Karpas-422 (cell line): ENCODE data around the gene SEZ6. TPM values are rescaled to one million over a fixed set of nuclear protein-coding genes. Genes with fewer than 3 reads are reported as not detected.

Experiments
- DNase-seq: peaks from one replicate; pipeline ENCODE4 v3.0.0-alpha.2; 2015
- H2AFZ ChIP-seq: fragments of 200-600 bp; sonication (generic); 2 replicates; pipeline ENCODE4 v1.6.1; 2014; ENCODE audit warnings: antibody characterized with exemption, low read length, mixed read lengths
- H3K27ac ChIP-seq: fragments of 200-600 bp; sonication (generic); 2 replicates; pipeline ENCODE4 v1.5.1; 2014; ENCODE audit warnings: mild to moderate bottlenecking, low read length, moderate library complexity
- H3K27me3 ChIP-seq: fragments of 200-600 bp; sonication (generic); 2 replicates; pipeline ENCODE4 v1.6.1; 2014; ENCODE audit warnings: low read length, mixed read lengths
- H3K36me3 ChIP-seq: fragments of 200-600 bp; sonication (generic); 2 replicates; pipeline ENCODE4 v1.6.1; 2014; ENCODE audit warnings: low read length, mixed read lengths; ENCODE audit not compliant: insufficient read depth
- H3K4me1 ChIP-seq: fragments of 200-600 bp; sonication (generic); 2 replicates; pipeline ENCODE4 v1.6.1; 2014; ENCODE audit warnings: mild to moderate bottlenecking, low read length, mixed read lengths
- H3K4me2 ChIP-seq: fragments of 200-600 bp; sonication (generic); 2 replicates; pipeline ENCODE4 v1.6.1; 2014; ENCODE audit warnings: low read length, low read depth, mild to moderate bottlenecking; ENCODE audit not compliant: poor library complexity, severe bottlenecking
- H3K4me3 ChIP-seq: fragments of 200-600 bp; sonication (generic); 2 replicates; pipeline ENCODE4 v1.5.1; 2014; ENCODE audit warnings: mild to moderate bottlenecking, antibody characterized with exemption, low read length, mixed read lengths
- H3K79me2 ChIP-seq: fragments of 200-600 bp; sonication (generic); 2 replicates; pipeline ENCODE4 v1.6.1; 2014; ENCODE audit warnings: mild to moderate bottlenecking, low read length, mixed read lengths
- H3K9ac ChIP-seq: fragments of 200-600 bp; sonication (generic); 2 replicates; pipeline ENCODE4 v1.6.0; 2014; ENCODE audit warnings: low read length
- H3K9me2 ChIP-seq: fragments of 200-600 bp; sonication (generic), shearing (Covaris generic); replicated peaks from 2 replicates; pipeline ENCODE4 v1.6.0; 2014; ENCODE audit warnings: mild to moderate bottlenecking, low read length, moderate library complexity; ENCODE audit not compliant: insufficient read depth
- H3K9me3 ChIP-seq: fragments of 300-700, 200-600 bp; sonication (generic); 2 replicates; pipeline ENCODE4 v1.6.1; 2014; ENCODE audit warnings: low read length, mixed read lengths
- H4K20me1 ChIP-seq: fragments of 200-600 bp; sonication (generic); 2 replicates; pipeline ENCODE4 v1.6.1; 2014; ENCODE audit warnings: mild to moderate bottlenecking, antibody characterized with exemption, low read length, low read depth; ENCODE audit not compliant: insufficient read depth
- total RNA-seq: library from RNA; depleted of rRNA; stranded (reverse); fragments of >200 nt; shearing (Covaris generic); gene quantifications from 2 replicates; pipeline ENCODE4 v1.2.3, GENCODE V29; 2014; ENCODE audit warnings: low replicate concordance

SEZ6 gene
- total RNA-seq, 1 experiment from 2014 or later, result not detected

DNA sequence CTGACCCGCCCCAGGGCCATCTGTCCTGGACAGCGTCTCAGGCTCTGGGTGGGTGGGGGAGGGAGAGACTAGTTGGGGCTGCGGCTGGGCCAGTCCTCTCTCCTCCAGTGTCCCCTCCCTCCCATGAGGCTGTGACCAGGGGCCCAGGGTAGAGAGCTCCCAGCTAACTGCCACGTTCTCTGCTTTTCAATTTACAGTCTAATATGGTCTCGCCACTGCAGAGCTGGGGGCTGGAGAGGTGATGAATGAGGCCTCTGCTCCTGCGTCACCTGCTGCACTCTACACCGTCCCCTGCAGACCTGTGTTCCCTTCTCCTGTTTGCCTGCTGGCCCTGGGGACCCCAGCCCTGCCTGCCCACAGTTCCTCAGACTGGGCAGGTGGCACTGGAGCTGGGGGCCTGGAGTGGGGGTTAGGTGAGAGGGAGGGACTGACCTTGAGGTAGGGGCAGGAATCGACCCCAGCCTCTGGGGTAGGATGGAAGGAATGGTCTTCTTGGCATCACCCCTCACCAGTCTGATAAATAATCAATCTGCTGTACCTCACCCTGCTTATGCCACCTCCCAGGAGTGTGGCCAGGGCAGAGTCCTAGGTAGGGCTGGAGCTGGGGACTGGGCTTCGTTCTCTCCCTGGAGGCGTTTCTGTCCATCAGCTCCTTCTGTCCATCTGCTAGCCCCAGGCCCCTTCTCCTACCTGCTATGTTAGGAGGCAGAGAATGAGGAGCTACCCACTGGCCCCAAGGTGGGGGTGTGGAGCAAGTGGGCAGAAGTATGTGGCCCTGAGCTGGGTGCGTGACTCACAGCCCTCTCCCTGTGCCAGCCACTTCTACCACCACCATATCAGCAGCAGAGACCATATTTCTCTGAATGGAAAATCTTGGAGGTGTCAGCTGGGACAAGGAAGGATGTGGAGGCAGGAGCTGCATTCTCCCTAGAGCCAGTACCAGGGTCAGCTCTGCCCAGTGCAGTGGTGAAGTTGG is 12.9 kb downstream of the SEZ6 start:
- Histone ChIP-seq H3K79me2 (no peaks in the 10 kb centered on the region), H3K4me2 (no peak overlapping the region), H3K4me3 (no peak overlapping the region), H3K4me1 (peaks cover 6% of the 10 kb centered on the region), H3K27ac (no peak overlapping the region), H3K9ac (no peak overlapping the region), H3K9me3 (no peaks in the 10 kb centered on the region), H2AFZ (no peak overlapping the region), H3K36me3 (no peaks in the 10 kb centered on the region), H4K20me1 (no peaks in the 10 kb centered on the region), H3K27me3 (no peaks in the 10 kb centered on the region), H3K9me2 (no peaks in the 10 kb centered on the region)
- DNase-seq, result no peak

GRCh38 chr17:28992185-28992584 is 13.6 kb downstream of the SEZ6 start:
- Histone ChIP-seq H3K4me3 (no peak overlapping the region), H3K9ac (no peak overlapping the region), H3K27me3 (no peaks in the 10 kb centered on the region), H3K4me1 (peaks cover 6% of the 10 kb centered on the region), H3K36me3 (no peaks in the 10 kb centered on the region), H3K9me3 (no peaks in the 10 kb centered on the region), H3K4me2 (no peak overlapping the region), H3K27ac (no peak overlapping the region), H3K79me2 (no peaks in the 10 kb centered on the region), H3K9me2 (no peaks in the 10 kb centered on the region), H4K20me1 (no peaks in the 10 kb centered on the region), H2AFZ (no peak overlapping the region)
- DNase-seq, result no peak

- Histone ChIP-seq H3K4me2 (no peak overlapping the region), H3K27ac (no peak overlapping the region), H2AFZ (no peak overlapping the region), H3K4me3 (no peak overlapping the region), H3K9me3 (no peaks in the 10 kb centered on the region), H3K27me3 (no peaks in the 10 kb centered on the region), H3K79me2 (no peaks in the 10 kb centered on the region), H3K9ac (no peak overlapping the region), H3K9me2 (no peaks in the 10 kb centered on the region), H3K36me3 (no peaks in the 10 kb centered on the region), H4K20me1 (no peaks in the 10 kb centered on the region), H3K4me1 (peaks cover 6% of the 10 kb centered on the region)
- DNase-seq, result no peak
These were observed 14.1 kb downstream of the SEZ6 start for GRCh38 chr17:28991779-28992178.

DNA sequence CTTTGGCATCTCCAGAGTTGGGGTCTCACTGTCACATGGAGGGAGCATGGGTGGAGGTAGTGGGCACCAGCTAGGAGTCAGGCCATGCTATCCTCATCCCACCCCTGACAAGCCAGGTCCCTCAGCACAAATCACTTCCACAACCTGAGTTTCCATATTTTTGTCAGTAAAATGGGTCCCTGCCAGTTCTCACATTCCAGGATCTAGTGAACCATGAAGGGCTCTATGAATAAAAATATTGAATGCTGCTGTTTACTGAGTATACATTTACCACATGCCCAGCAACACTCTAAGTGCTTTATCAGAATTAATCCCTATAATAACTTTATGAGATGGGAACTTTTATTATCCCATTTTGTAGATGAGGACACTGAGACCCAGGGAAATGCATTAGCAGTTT is 16.8 kb downstream of the SEZ6 start:
- no peaks in the 10 kb centered on the region for H3K9me2 ChIP-seq
- H3K79me2 ChIP-seq, result no peaks in the 10 kb centered on the region
- DNase-seq, result no peak
- H2AFZ ChIP-seq, result no peak overlapping the region
- no peak overlapping the region for H3K4me3 ChIP-seq
- no peaks in the 10 kb centered on the region for H3K27me3 ChIP-seq
- H3K27ac ChIP-seq, result no peak overlapping the region
- no peaks in the 10 kb centered on the region for H4K20me1 ChIP-seq
- H3K36me3 ChIP-seq, result no peaks in the 10 kb centered on the region
- H3K4me2 ChIP-seq, result no peak overlapping the region
- H3K9me3 ChIP-seq, result no peaks in the 10 kb centered on the region
- H3K4me1 ChIP-seq, result peaks cover 6% of the 10 kb centered on the region
- H3K9ac ChIP-seq, result no peak overlapping the region

DNA sequence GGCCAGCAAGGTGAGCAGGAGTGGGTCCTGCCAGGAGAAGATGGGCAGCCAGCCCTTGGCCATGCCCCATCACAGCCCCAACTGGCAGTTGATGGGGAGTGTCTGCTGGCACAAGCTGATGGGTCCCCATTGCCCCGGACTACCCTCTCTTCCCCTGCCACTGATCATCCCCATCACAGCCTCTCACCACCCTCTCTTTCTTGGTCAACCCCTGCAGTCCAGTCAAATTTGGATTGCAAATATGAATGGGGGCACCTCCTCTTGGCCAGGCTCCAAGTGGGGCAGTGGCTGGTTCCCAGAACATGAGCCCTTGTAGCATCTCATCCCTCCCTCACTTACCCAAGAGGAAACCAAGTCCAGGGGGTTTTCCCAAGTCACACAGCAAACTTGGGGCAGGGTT is 17.4 kb downstream of the SEZ6 start:
- Histone ChIP-seq H4K20me1 (no peaks in the 10 kb centered on the region), H3K79me2 (no peaks in the 10 kb centered on the region), H3K4me2 (no peak overlapping the region), H3K9me2 (no peaks in the 10 kb centered on the region), H3K4me3 (no peak overlapping the region), H2AFZ (no peak overlapping the region), H3K4me1 (peaks cover 6% of the 10 kb centered on the region), H3K27ac (no peak overlapping the region), H3K27me3 (no peaks in the 10 kb centered on the region), H3K9me3 (no peaks in the 10 kb centered on the region), H3K36me3 (no peaks in the 10 kb centered on the region), H3K9ac (no peak overlapping the region)
- DNase-seq, result no peak

DNA sequence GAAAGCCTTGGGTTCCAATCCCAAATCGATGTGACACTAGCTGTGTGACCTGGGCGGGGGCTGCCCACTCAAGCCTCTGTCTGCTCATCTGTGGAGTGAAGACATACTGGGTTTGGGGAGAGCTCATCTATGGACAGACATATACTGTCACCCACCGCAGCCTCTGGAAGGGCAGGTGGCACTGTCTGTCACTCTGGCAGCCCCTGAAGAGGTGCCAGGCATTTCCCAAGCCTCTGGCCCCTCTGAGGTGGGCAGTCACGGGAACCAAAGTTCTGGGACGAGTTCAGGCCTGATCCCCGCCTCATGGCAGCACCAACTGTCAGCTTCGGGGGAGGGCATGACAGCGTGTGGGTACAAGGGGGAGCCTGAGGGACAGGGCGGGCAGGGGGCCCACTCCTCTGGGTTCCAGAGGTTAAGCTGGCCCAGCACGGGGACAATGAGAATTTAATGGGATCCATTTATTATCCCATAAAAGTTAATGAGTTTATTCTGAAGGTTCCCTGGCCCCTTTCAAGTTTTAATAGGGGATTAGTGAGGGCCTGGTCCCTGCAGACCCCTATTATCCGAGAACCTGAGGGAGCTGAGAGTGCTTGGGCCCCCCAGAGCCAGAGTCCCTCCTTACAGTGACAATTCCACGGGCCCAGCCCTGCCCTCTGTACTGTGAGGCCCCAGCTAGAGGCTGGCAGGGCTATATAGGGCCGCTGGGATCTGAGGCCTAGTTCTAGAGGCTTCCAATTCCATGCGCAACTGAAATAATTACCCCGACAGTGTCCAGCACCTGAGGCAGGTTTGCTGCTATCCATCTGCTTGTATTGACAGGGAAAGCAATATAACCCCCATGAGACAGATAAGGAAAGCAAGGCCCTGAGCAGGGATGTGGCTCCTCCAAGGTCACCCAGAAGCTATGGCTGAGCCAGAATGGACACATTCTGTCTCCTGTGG is 18.8 kb downstream of the SEZ6 start:
- Histone ChIP-seq H4K20me1 (no peaks in the 10 kb centered on the region), H3K4me3 (no peak overlapping the region), H3K79me2 (no peaks in the 10 kb centered on the region), H2AFZ (no peak overlapping the region), H3K4me2 (no peak overlapping the region), H3K4me1 (peaks cover 6% of the 10 kb centered on the region), H3K9ac (no peak overlapping the region), H3K9me2 (no peaks in the 10 kb centered on the region), H3K9me3 (no peaks in the 10 kb centered on the region), H3K36me3 (no peaks in the 10 kb centered on the region), H3K27ac (no peak overlapping the region), H3K27me3 (no peaks in the 10 kb centered on the region)
- DNase-seq, result no peak

DNA sequence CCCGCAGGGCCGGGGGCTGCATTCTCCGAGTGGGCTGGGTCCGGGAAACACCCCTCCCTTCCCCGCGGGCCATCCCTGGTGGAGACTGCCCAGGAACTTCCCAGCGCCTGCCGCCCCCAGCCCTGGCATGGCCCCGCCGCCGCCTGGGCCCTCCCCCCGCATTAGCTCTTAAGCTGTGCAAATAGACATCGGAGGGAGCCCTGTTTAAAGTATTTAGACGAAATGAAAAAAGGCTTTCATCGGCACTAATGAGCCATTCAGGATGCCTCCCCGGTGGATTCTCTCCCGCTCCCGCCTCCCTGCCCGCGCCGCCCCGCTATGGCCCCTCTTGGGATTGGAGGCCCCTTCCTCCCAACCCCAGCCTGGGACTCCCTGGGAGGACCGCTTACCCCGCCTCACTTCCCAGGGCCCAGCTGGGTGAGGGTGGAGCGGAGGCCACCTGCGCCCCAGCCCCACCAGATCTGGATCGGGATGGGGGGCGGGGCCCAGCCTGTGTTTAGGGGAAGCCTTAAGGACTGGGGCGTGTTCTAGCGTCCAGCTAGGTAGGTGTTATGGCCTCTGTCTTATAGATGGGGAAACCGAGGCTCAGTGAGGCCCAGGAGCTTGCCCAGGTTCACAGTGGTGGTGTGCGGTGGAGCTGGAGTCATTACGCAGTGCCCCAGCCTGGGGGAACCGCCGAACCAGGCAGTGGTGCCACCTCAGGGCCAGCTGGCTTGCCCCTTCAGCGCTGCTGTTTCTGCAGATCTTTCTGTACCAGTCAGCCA is 19.7 kb downstream of the SEZ6 start:
- Histone ChIP-seq H3K36me3 (no peaks in the 10 kb centered on the region), H3K9ac (no peak overlapping the region), H4K20me1 (no peaks in the 10 kb centered on the region), H3K4me2 (no peak overlapping the region), H3K9me2 (no peaks in the 10 kb centered on the region), H3K4me3 (no peak overlapping the region), H3K79me2 (no peaks in the 10 kb centered on the region), H3K9me3 (no peaks in the 10 kb centered on the region), H3K27ac (no peak overlapping the region), H3K4me1 (peaks cover 6% of the 10 kb centered on the region), H2AFZ (no peak overlapping the region), H3K27me3 (no peaks in the 10 kb centered on the region)
- no peak for DNase-seq
